ENCODE data around the gene CD163L1.

Gene CD163L1

GRCh38 chr12:7362734-7363133, 81.2 kb downstream of the CD163L1 start:
- Histone ChIP-seq H3K36me3 (no peaks in the 10 kb centered on the region), H3K27ac (no peak overlapping the region), H3K4me1 (no peaks in the 10 kb centered on the region), H3K4me3 (no peak overlapping the region), H3K9me3 (no peaks in the 10 kb centered on the region), H3K27me3 (no peaks in the 10 kb centered on the region)
- DNase-seq, result no peak
- TF ChIP-seq CTCF (IDR thresholded peaks at IDR 0.05), result no peak
- intact Hi-C loops (cut with DNase I; ENCODE audit: low total_unique reads), result no loop called here

DNA sequence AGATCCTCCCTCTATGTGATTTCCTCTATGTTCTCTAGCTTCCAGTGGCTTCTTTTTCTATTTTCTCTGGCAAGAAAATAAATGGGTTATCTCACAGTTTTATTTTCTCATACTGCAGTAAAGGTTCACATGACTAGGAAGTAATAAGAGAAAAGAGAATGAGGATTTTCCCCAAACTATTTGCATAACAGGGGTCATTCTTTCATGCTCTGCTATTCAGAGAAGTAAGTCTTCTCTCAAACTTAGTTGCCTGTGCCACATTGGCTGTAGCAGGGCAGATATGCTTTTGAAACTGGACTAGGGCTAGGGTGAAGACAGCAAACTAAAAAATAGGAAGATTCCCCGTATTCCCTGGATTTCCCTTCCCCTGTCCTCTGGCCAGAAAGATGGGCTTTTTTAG, 82.7 kb downstream of the CD163L1 start:
- DNase-seq, result no peak
- Histone ChIP-seq H3K36me3 (no peaks in the 10 kb centered on the region), H3K27me3 (no peaks in the 10 kb centered on the region), H3K27ac (no peak overlapping the region), H3K4me1 (no peaks in the 10 kb centered on the region), H3K4me3 (no peak overlapping the region), H3K9me3 (no peaks in the 10 kb centered on the region)
- intact Hi-C loops (cut with DNase I; ENCODE audit: low total_unique reads), result no loop called here
- no peak for TF ChIP-seq CTCF (IDR thresholded peaks at IDR 0.05)

DNA sequence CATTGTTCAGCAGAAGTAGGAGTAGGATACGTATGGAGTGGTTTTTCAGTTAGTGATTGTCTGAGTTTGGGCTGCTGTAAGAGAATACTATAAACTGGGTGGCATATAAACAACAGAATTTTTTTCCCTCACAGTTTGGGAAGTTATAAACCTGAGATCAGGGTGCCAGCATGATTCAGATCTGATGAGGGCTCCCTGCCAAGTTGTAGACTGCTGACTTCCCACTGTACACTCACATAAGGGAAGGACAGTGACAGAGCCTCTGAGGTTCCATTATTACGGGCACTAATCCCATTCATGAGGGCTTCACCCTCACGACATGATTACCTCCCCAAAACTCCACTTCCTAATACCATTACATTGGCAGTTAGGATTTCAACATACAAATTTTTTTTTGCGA, 89.4 kb downstream of the CD163L1 start:
- no peak overlapping the region for H3K4me3 ChIP-seq
- no peak for TF ChIP-seq CTCF (IDR thresholded peaks at IDR 0.05)
- H3K4me1 ChIP-seq, result no peaks in the 10 kb centered on the region
- intact Hi-C loops (cut with DNase I; ENCODE audit: low total_unique reads), result no loop called here
- H3K27me3 ChIP-seq, result no peaks in the 10 kb centered on the region
- no peak overlapping the region for H3K27ac ChIP-seq
- H3K36me3 ChIP-seq, result no peaks in the 10 kb centered on the region
- no peak for DNase-seq
- no peaks in the 10 kb centered on the region for H3K9me3 ChIP-seq

DNA sequence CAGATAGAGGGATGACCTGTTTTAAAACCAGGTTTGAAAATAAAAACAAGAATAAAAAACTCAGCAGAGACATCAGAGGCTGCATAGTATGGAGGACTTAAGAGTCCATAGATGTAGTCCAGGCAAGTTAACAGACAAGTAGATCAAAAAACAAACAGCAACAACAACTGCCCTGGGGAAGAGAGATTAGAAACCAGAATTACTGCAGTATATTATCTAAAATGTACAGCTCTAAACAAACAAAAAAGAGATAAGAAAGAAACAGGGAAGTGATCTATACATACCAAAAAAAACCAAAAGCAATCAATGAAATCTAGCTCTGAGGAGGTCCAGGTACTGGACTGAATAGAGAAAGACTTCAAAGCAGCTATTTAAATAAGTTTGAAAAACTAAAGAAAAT, 91.3 kb downstream of the CD163L1 start:
- Histone ChIP-seq H3K27ac (no peak overlapping the region), H3K4me3 (no peak overlapping the region), H3K36me3 (no peaks in the 10 kb centered on the region), H3K27me3 (no peaks in the 10 kb centered on the region), H3K9me3 (no peaks in the 10 kb centered on the region), H3K4me1 (no peaks in the 10 kb centered on the region)
- no peak for TF ChIP-seq CTCF (IDR thresholded peaks at IDR 0.05)
- DNase-seq, result no peak
- intact Hi-C loops (cut with DNase I; ENCODE audit: low total_unique reads), result no loop called here

GRCh38 chr12:7351177-7351576, 92.8 kb downstream of the CD163L1 start:
- H3K9me3 ChIP-seq, result no peaks in the 10 kb centered on the region
- H3K27me3 ChIP-seq, result no peaks in the 10 kb centered on the region
- no peak for TF ChIP-seq CTCF (IDR thresholded peaks at IDR 0.05)
- no peaks in the 10 kb centered on the region for H3K36me3 ChIP-seq
- H3K27ac ChIP-seq, result no peak overlapping the region
- no peak overlapping the region for H3K4me3 ChIP-seq
- intact Hi-C loops (cut with DNase I; ENCODE audit: low total_unique reads), result no loop called here
- no peak for DNase-seq
- H3K4me1 ChIP-seq, result no peaks in the 10 kb centered on the region

DNA sequence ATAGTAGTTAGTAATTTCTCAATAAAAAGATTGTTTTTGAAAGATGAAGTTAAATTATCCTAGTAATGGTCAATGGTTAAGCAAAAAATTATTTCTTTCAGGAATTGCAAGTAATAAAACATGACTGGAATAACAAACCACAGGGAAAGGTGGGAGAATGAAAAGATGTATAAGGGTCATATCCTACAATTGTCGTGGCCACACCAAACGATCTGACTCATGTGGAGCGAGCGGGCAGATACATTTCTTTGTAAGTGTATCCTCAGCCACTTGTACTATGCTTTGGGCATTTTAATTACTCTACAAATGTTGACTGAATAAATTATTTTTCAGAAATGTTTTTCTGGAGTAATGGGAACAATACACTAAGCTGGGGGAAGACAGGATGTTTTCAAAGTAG, 94.5 kb downstream of the CD163L1 start:
- Histone ChIP-seq H3K4me3 (no peak overlapping the region), H3K36me3 (no peaks in the 10 kb centered on the region), H3K4me1 (no peaks in the 10 kb centered on the region), H3K27me3 (no peaks in the 10 kb centered on the region), H3K27ac (no peak overlapping the region), H3K9me3 (peaks cover 0 to 5% (median 5%) of the 10 kb centered on the region in 3 donors)
- TF ChIP-seq CTCF (IDR thresholded peaks at IDR 0.05), result no peak
- DNase-seq, result no peak
- intact Hi-C loops (cut with DNase I; ENCODE audit: low total_unique reads), result no loop called here
